H9 (cell line): ENCODE results near the gene HOXA7. TPM values are rescaled to one million over a fixed set of nuclear protein-coding genes. Genes with fewer than 3 reads are reported as not detected.

Experiments
- DNase-seq: peaks from one replicate; pipeline ENCODE4 v3.0.0-alpha.2; 2017
- H2AFZ ChIP-seq: one replicate; pipeline ENCODE4 v1.6.1; 2013; ENCODE audit warnings: mild to moderate bottlenecking, low read length, control low read depth, moderate library complexity
- H2AK5ac ChIP-seq: 2 replicates; pipeline ENCODE4 v1.6.1; 2013; ENCODE audit warnings: low read length, control low read depth, mixed read lengths; ENCODE audit not compliant: insufficient read length
- H2BK120ac ChIP-seq: one replicate; pipeline ENCODE4 v1.6.1; 2013; ENCODE audit warnings: low read depth, mild to moderate bottlenecking, low read length, control low read depth, inconsistent platforms; ENCODE audit not compliant: poor library complexity, severe bottlenecking
- H2BK12ac ChIP-seq: 2 replicates; pipeline ENCODE4 v1.6.1; 2013; ENCODE audit warnings: low read length, control low read depth, mixed read lengths, low read depth; ENCODE audit not compliant: insufficient read length
- H2BK15ac ChIP-seq: 2 replicates; pipeline ENCODE4 v1.6.1; 2013; ENCODE audit warnings: low read depth, low read length, control low read depth
- H2BK20ac ChIP-seq: one replicate; pipeline ENCODE4 v1.6.1; 2013; ENCODE audit warnings: low read depth, mild to moderate bottlenecking, low read length, control low read depth, inconsistent platforms; ENCODE audit not compliant: poor library complexity, severe bottlenecking
- H2BK5ac ChIP-seq: 2 replicates; pipeline ENCODE4 v1.6.1; 2013; ENCODE audit warnings: low read length, control low read depth, mixed read lengths; ENCODE audit not compliant: insufficient read length
- H3K14ac ChIP-seq: 2 replicates; pipeline ENCODE4 v1.6.1; 2013; ENCODE audit warnings: low read length, control low read depth; ENCODE audit not compliant: insufficient read depth
- H3K18ac ChIP-seq: 2 replicates; pipeline ENCODE4 v1.6.1; 2013; ENCODE audit warnings: low read depth, mild to moderate bottlenecking, mixed read lengths, low read length, control low read depth; ENCODE audit not compliant: insufficient read length
- H3K23ac ChIP-seq: 2 replicates; pipeline ENCODE4 v1.6.1; 2013; ENCODE audit warnings: low read length, control low read depth, mixed read lengths, low read depth; ENCODE audit not compliant: insufficient read length
- H3K23me2 ChIP-seq: 2 replicates; pipeline ENCODE4 v1.6.1; 2013; ENCODE audit warnings: low read depth, mild to moderate bottlenecking, mixed read lengths, low read length, control low read depth; ENCODE audit not compliant: insufficient read length, poor library complexity, severe bottlenecking
- H3K27ac ChIP-seq: 2 replicates; pipeline ENCODE4 v1.5.1; 2013; ENCODE audit warnings: low read length, control low read depth, mixed read lengths, low read depth; ENCODE audit not compliant: insufficient read length
- H3K27me3 ChIP-seq: 2 replicates; pipeline ENCODE4 v1.6.1; 2013; ENCODE audit warnings: low read length, control low read depth, inconsistent platforms; ENCODE audit not compliant: insufficient read depth
- H3K4ac ChIP-seq: 2 replicates; pipeline ENCODE4 v1.6.1; 2013; ENCODE audit warnings: low read depth, mild to moderate bottlenecking, control low read depth, inconsistent platforms, low read length, moderate library complexity
- H3K4me1 ChIP-seq: 2 replicates; pipeline ENCODE4 v1.6.1; 2013; ENCODE audit warnings: low read length, control low read depth, inconsistent platforms; ENCODE audit not compliant: insufficient read depth
- H3K4me2 ChIP-seq: 2 replicates; pipeline ENCODE4 v1.6.1; 2013; ENCODE audit warnings: low read length, control low read depth, mixed read lengths; ENCODE audit not compliant: insufficient read length, insufficient read depth
- H3K56ac ChIP-seq: 2 replicates; pipeline ENCODE4 v1.6.1; 2013; ENCODE audit warnings: low read depth, mild to moderate bottlenecking, mixed read lengths, low read length, control low read depth; ENCODE audit not compliant: insufficient read length
- H3K79me1 ChIP-seq: 2 replicates; pipeline ENCODE4 v1.6.1; 2013; ENCODE audit warnings: low read depth, mild to moderate bottlenecking, moderate library complexity, low read length, control low read depth, inconsistent platforms; ENCODE audit not compliant: insufficient read depth, poor library complexity, severe bottlenecking
- H3K79me2 ChIP-seq: 2 replicates; pipeline ENCODE4 v1.6.1; 2013; ENCODE audit warnings: low read length, control low read depth, inconsistent platforms; ENCODE audit not compliant: insufficient read depth
- H3K9ac ChIP-seq: 2 replicates; pipeline ENCODE4 v1.6.1; 2013; ENCODE audit warnings: low read length, control low read depth, mixed read lengths; ENCODE audit not compliant: insufficient read length; ENCODE audit errors: extremely low read depth
- H3K9me3 ChIP-seq: one replicate; pipeline ENCODE4 v1.6.1; 2013; ENCODE audit warnings: low read depth, low read length, inconsistent platforms; ENCODE audit not compliant: control insufficient read depth
- H3T11ph ChIP-seq: one replicate; pipeline ENCODE4 v1.6.1; 2013; ENCODE audit warnings: mild to moderate bottlenecking, low read length, control low read depth, inconsistent platforms
- H4K20me1 ChIP-seq: one replicate; pipeline ENCODE4 v1.6.1; 2013; ENCODE audit not compliant: control insufficient read depth, insufficient read length, insufficient read depth
- H4K5ac ChIP-seq: 2 replicates; pipeline ENCODE4 v1.6.1; 2013; ENCODE audit warnings: low read depth, mild to moderate bottlenecking, mixed read lengths, low read length, control low read depth; ENCODE audit not compliant: insufficient read length
- H4K8ac ChIP-seq: replicated peaks from 2 replicates; pipeline ENCODE4 v1.6.1; 2013; ENCODE audit warnings: low read length, control low read depth, mixed read lengths, low read depth; ENCODE audit not compliant: insufficient read length
- H4K91ac ChIP-seq: 2 replicates; pipeline ENCODE4 v1.6.1; 2013; ENCODE audit warnings: low read depth, mild to moderate bottlenecking, moderate library complexity, mixed read lengths, low read length, control low read depth; ENCODE audit not compliant: insufficient read length
- H3K27ac Mint-ChIP-seq, 3 experiments: 2 replicates in 2 of 3; 3 replicates in 1 of 3; pipeline ENCODE4 v1.8.0; 2020 to 2021; ENCODE audit warnings: mixed read lengths in 3 of 3, mild to moderate bottlenecking in 1 of 3, moderate library complexity in 1 of 3
- H3K27me3 Mint-ChIP-seq: 2 replicates; pipeline ENCODE4 v1.8.0; 2021; ENCODE audit warnings: low read depth, mild to moderate bottlenecking, moderate library complexity, mixed read lengths
- H3K36me3 Mint-ChIP-seq, 3 experiments: 2 replicates in 2 of 3; 3 replicates in 1 of 3; pipeline ENCODE4 v1.8.0; 2020 to 2021; ENCODE audit warnings: low read depth in 3 of 3, mixed read lengths in 3 of 3; ENCODE audit not compliant: insufficient read depth in 1 of 3
- H3K4me1 Mint-ChIP-seq, 2 experiments: 2 replicates each; pipeline ENCODE4 v1.8.0; 2020; ENCODE audit warnings: mixed read lengths in 2 of 2
- H3K4me3 Mint-ChIP-seq, 2 experiments: 2 replicates in 1 of 2; 3 replicates in 1 of 2; pipeline ENCODE4 v1.8.0; 2020 to 2021; ENCODE audit warnings: mild to moderate bottlenecking in 2 of 2, mixed read lengths in 2 of 2, moderate library complexity in 1 of 2
- H3K9me3 Mint-ChIP-seq, 2 experiments: 2 replicates in 1 of 2; 3 replicates in 1 of 2; pipeline ENCODE4 v1.8.0; 2020; ENCODE audit warnings: mild to moderate bottlenecking in 2 of 2, mixed read lengths in 2 of 2, moderate library complexity in 1 of 2
- WGBS: extraction: QIAGEN DNeasy Blood & Tissue Kit; methylation state at CpG from one replicate; pipeline ENCODE4 v1.1.7; 2013; ENCODE audit warnings: missing lambda C conversion rate, low lambda C conversion rate, mixed read lengths; ENCODE audit not compliant: insufficient read length; ENCODE audit errors: extremely low coverage; 5-methylcytosine and 5-hydroxymethylcytosine counted together
- total RNA-seq: library from RNA; stranded (reverse); gene quantifications from 2 replicates; pipeline ENCODE4 v1.2.1, GENCODE V29; 2021
- TF ChIP-seq, protein P1 (sequence below): fragments of 200-600 bp; sonication (generic); conservative IDR thresholded peaks from 3 replicates; pipeline ENCODE4 v1.8.0; 2021; ENCODE audit warnings: antibody characterized with exemption, mild to moderate bottlenecking

Gene HOXA7
- total RNA-seq, 1 experiment from 2014 or later = not detected

DNA sequence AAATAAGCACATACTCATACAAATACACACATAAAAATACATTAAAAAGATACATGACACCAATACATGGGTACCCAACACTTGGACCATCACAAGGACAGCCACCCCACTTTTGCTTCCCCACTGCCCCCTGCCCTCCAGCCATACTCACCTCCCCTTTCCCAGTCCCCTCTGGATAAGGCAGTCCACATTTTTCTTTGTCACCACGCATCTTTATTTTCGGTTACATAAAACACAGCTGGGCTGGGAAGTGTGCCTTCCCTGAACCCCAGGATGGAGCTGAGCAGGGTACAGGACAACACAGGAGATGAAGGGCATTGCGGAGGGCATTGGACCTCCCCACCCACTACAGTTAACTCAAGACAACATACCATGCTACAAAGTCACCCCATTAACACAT is 2.9 kb downstream of the HOXA7 start:
- peaks cover 97% of the 10 kb centered on the region for H3K27me3 ChIP-seq
- no peaks in the 10 kb centered on the region for H3K79me1 ChIP-seq

More for the DNA sequence above, 2.9 kb downstream of the HOXA7 start:
- no peak overlapping the region for H3K27ac Mint-ChIP-seq
- H3K79me2 ChIP-seq = no peaks in the 10 kb centered on the region
- H3K56ac ChIP-seq = no peak overlapping the region
- no peak overlapping the region for H4K5ac ChIP-seq
- no peak overlapping the region for H2BK12ac ChIP-seq
- no peaks in the 10 kb centered on the region for H4K20me1 ChIP-seq
- H4K8ac ChIP-seq = no peak overlapping the region
- TF ChIP-seq, protein P1, sequence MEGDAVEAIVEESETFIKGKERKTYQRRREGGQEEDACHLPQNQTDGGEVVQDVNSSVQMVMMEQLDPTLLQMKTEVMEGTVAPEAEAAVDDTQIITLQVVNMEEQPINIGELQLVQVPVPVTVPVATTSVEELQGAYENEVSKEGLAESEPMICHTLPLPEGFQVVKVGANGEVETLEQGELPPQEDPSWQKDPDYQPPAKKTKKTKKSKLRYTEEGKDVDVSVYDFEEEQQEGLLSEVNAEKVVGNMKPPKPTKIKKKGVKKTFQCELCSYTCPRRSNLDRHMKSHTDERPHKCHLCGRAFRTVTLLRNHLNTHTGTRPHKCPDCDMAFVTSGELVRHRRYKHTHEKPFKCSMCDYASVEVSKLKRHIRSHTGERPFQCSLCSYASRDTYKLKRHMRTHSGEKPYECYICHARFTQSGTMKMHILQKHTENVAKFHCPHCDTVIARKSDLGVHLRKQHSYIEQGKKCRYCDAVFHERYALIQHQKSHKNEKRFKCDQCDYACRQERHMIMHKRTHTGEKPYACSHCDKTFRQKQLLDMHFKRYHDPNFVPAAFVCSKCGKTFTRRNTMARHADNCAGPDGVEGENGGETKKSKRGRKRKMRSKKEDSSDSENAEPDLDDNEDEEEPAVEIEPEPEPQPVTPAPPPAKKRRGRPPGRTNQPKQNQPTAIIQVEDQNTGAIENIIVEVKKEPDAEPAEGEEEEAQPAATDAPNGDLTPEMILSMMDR = no peak
- no peak overlapping the region for H3K4me2 ChIP-seq
- no peaks in the 10 kb centered on the region for H3K23me2 ChIP-seq
- H3K4ac ChIP-seq = no peak overlapping the region
- H3K27me3 Mint-ChIP-seq = peaks cover 100% of the 10 kb centered on the region
- peaks cover 13 to 22% of the 10 kb centered on the region in 2 experiments for H3K4me1 Mint-ChIP-seq
- H2BK20ac ChIP-seq = no peak overlapping the region
- peaks cover 0 to 6% (median 0%) of the 10 kb centered on the region in 3 experiments; a peak in 3 of 7 replicates for H3K36me3 Mint-ChIP-seq
- H3K9me3 Mint-ChIP-seq = peaks cover 18 to 29% of the 10 kb centered on the region in 2 experiments
- no peak overlapping the region for H2BK5ac ChIP-seq
- H3K4me1 ChIP-seq = no peaks in the 10 kb centered on the region
- no peak overlapping the region for H3K27ac ChIP-seq
- no peak overlapping the region for H3T11ph ChIP-seq
- no peak overlapping the region for H2AFZ ChIP-seq
- no peak overlapping the region for H3K23ac ChIP-seq
- no peak overlapping the region for H2AK5ac ChIP-seq
- no peak overlapping the region for H2BK15ac ChIP-seq
- no peak overlapping the region; a peak in 1 of 5 replicates for H3K4me3 Mint-ChIP-seq
- no peak overlapping the region for H3K9ac ChIP-seq
- H3K18ac ChIP-seq = no peak overlapping the region
- no peak overlapping the region for H2BK120ac ChIP-seq
- no CpG with 5 or more reads among the region's 3 CpGs for WGBS
- no peak overlapping the region for H3K14ac ChIP-seq
- no peak overlapping the region for H4K91ac ChIP-seq
- no peak for DNase-seq
- H3K9me3 ChIP-seq = no peaks in the 10 kb centered on the region
